ENCODE measurements around the gene UBIAD1.
"Not testable (repeated sequence)": the region's sequence is repeated elsewhere in the genome, so short reads cannot be mapped to it uniquely, and the experiment has no call there.

The UBIAD1 gene

GRCh38 chr1:11291049-11291448, 18.1 kb downstream of the UBIAD1 start:
- Histone ChIP-seq H3K4me3 (ENCODE audit: low read depth in 1 of 2, low read length in 2 of 2) (no peak overlapping the region), H3K79me2 (ENCODE audit: insufficient read depth, low read length) (peaks cover 7% of the 10 kb centered on the region; the same call in 1 of the 2 replicates), H4K20me1 (ENCODE audit: insufficient read depth, low read length) (peaks cover 11% of the 10 kb centered on the region; the same call in 1 of the 2 replicates), H3K9me3 (ENCODE audit: insufficient read depth, low read length, severe bottlenecking) (no peaks in the 10 kb centered on the region), H2AFZ (ENCODE audit: low read depth, low read length) (no peak overlapping the region), H3K36me3 (ENCODE audit: insufficient read depth, low read length) (peaks cover 72% of the 10 kb centered on the region), H3K27me3 (ENCODE audit: insufficient read depth, low read length, poor library complexity) (no peaks in the 10 kb centered on the region), H3K4me2 (ENCODE audit: insufficient read depth, low read length) (no peak overlapping the region), H3K4me1 (ENCODE audit: insufficient read depth, low read length) (no peaks in the 10 kb centered on the region), H3K27ac (ENCODE audit: low read length) (no peak overlapping the region), H3K9ac (ENCODE audit: low read depth, low read length) (no peak overlapping the region)
- TF ChIP-seq EZH2 (IDR thresholded peaks at IDR 0.05; ENCODE audit: borderline replicate concordance, low read depth, low read length, severe bottlenecking): no peak
- TF ChIP-seq, protein P1, sequence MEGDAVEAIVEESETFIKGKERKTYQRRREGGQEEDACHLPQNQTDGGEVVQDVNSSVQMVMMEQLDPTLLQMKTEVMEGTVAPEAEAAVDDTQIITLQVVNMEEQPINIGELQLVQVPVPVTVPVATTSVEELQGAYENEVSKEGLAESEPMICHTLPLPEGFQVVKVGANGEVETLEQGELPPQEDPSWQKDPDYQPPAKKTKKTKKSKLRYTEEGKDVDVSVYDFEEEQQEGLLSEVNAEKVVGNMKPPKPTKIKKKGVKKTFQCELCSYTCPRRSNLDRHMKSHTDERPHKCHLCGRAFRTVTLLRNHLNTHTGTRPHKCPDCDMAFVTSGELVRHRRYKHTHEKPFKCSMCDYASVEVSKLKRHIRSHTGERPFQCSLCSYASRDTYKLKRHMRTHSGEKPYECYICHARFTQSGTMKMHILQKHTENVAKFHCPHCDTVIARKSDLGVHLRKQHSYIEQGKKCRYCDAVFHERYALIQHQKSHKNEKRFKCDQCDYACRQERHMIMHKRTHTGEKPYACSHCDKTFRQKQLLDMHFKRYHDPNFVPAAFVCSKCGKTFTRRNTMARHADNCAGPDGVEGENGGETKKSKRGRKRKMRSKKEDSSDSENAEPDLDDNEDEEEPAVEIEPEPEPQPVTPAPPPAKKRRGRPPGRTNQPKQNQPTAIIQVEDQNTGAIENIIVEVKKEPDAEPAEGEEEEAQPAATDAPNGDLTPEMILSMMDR (IDR thresholded peaks at IDR 0.05; ENCODE audit: borderline replicate concordance, extremely low read depth, low read length, poor library complexity, severe bottlenecking): no peak
- ATAC-seq (ENCODE audit: insufficient read depth, low read depth) (no peak), DNase-seq (no peak)

DNA sequence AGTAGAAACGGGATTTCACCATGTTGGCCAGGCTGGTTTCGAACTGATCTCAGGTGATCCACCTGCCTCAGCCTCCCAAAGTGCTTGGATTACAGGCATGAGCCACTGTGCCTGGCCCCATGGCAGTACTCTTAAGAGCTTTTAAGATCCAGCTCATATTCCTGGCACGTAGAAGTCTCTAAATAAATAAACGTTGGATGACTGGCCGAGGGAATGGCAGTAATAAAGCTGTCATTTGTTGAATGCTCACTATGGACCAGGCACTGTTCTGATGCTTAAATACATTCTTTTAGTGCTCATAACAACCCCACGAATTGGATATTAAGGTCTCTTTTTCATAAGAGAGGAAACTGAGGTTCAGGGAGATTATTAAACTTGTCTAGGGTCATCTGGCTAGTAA, 20.9 kb downstream of the UBIAD1 start:
- Histone ChIP-seq H3K27me3 (ENCODE audit: insufficient read depth, low read length, poor library complexity) (no peaks in the 10 kb centered on the region), H4K20me1 (ENCODE audit: insufficient read depth, low read length) (peaks cover 6% of the 10 kb centered on the region; the same call in 1 of the 2 replicates), H3K4me1 (ENCODE audit: insufficient read depth, low read length) (no peaks in the 10 kb centered on the region), H3K36me3 (ENCODE audit: insufficient read depth, low read length) (peaks cover 50% of the 10 kb centered on the region), H3K4me2 (ENCODE audit: insufficient read depth, low read length) (no peak overlapping the region), H2AFZ (ENCODE audit: low read depth, low read length) (no peak overlapping the region), H3K9ac (ENCODE audit: low read depth, low read length) (no peak overlapping the region), H3K79me2 (ENCODE audit: insufficient read depth, low read length) (no peaks in the 10 kb centered on the region), H3K9me3 (ENCODE audit: insufficient read depth, low read length, severe bottlenecking) (no peaks in the 10 kb centered on the region), H3K4me3 (ENCODE audit: low read depth in 1 of 2, low read length in 2 of 2) (no peak overlapping the region), H3K27ac (ENCODE audit: low read length) (no peak overlapping the region)
- ATAC-seq (ENCODE audit: insufficient read depth, low read depth): no peak
- no peak for DNase-seq
- TF ChIP-seq, protein P1 (IDR thresholded peaks at IDR 0.05; ENCODE audit: borderline replicate concordance, extremely low read depth, low read length, poor library complexity, severe bottlenecking): no peak
- TF ChIP-seq EZH2 (IDR thresholded peaks at IDR 0.05; ENCODE audit: borderline replicate concordance, low read depth, low read length, severe bottlenecking): no peak

DNA sequence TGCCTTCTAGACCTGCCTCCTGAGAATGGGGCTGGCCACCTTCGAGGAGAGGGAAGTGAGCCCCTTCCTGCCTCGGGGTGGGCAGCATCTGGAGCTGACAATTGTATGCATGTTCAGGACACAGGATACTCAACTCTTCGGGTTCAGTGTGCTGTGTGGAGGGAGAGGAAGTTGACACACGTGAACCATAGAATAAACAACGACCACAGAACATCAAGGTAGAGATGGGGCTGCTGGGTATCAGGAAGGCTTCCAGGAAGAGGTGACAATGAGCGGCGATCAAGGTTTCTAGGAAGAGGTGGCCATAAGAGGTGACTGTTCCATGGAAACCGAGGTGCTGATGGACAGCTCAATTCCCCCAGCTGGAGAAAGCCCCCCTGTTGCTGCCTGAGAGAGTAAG, 22.0 kb downstream of the UBIAD1 start:
- H3K27me3 ChIP-seq (ENCODE audit: insufficient read depth, low read length, poor library complexity): no peaks in the 10 kb centered on the region
- no peak overlapping the region for H2AFZ ChIP-seq (ENCODE audit: low read depth, low read length)
- H3K9me3 ChIP-seq (ENCODE audit: insufficient read depth, low read length, severe bottlenecking): no peaks in the 10 kb centered on the region
- ATAC-seq (ENCODE audit: insufficient read depth, low read depth) (no peak), DNase-seq (no peak)
- peaks cover 47% of the 10 kb centered on the region for H3K36me3 ChIP-seq (ENCODE audit: insufficient read depth, low read length)
- no peak overlapping the region for H3K4me3 ChIP-seq (ENCODE audit: low read depth in 1 of 2, low read length in 2 of 2)
- no peak overlapping the region for H3K27ac ChIP-seq (ENCODE audit: low read length)
- no peaks in the 10 kb centered on the region for H3K4me1 ChIP-seq (ENCODE audit: insufficient read depth, low read length)
- H3K4me2 ChIP-seq (ENCODE audit: insufficient read depth, low read length): no peak overlapping the region
- TF ChIP-seq EZH2 (IDR thresholded peaks at IDR 0.05; ENCODE audit: borderline replicate concordance, low read depth, low read length, severe bottlenecking): no peak
- TF ChIP-seq, protein P1 (IDR thresholded peaks at IDR 0.05; ENCODE audit: borderline replicate concordance, extremely low read depth, low read length, poor library complexity, severe bottlenecking): no peak
- H3K79me2 ChIP-seq (ENCODE audit: insufficient read depth, low read length): no peaks in the 10 kb centered on the region
- peaks cover 6% of the 10 kb centered on the region; the same call in 1 of the 2 replicates for H4K20me1 ChIP-seq (ENCODE audit: insufficient read depth, low read length)
- no peak overlapping the region for H3K9ac ChIP-seq (ENCODE audit: low read depth, low read length)

DNA sequence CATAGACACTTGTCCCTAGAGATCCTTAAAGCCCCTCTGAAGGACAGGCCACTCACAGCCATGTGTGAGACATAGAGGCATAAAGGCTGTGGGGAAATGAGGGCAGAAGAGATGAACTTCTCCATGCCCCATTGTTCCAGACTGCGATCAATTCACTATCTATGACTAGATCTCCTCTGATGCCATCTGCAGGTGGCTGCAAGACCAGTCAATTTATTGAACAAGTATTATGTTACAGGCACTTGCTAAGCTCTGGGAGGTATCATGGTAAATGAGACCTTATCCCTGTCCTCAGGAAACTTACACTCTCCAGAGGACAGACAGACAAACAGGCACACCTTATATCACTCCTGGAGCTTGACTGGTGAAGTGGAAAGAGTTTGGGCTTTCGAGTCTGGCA, 22.9 kb downstream of the UBIAD1 start:
- H3K4me3 ChIP-seq (ENCODE audit: low read depth in 1 of 2, low read length in 2 of 2): no peak overlapping the region
- H3K9me3 ChIP-seq (ENCODE audit: insufficient read depth, low read length, severe bottlenecking): no peaks in the 10 kb centered on the region
- H3K79me2 ChIP-seq (ENCODE audit: insufficient read depth, low read length): no peaks in the 10 kb centered on the region
- DNase-seq (no peak), ATAC-seq (ENCODE audit: insufficient read depth, low read depth) (no peak)
- no peak overlapping the region for H3K4me2 ChIP-seq (ENCODE audit: insufficient read depth, low read length)
- H3K9ac ChIP-seq (ENCODE audit: low read depth, low read length): no peak overlapping the region
- no peaks in the 10 kb centered on the region for H3K27me3 ChIP-seq (ENCODE audit: insufficient read depth, low read length, poor library complexity)
- no peak overlapping the region for H3K27ac ChIP-seq (ENCODE audit: low read length)
- H2AFZ ChIP-seq (ENCODE audit: low read depth, low read length): no peak overlapping the region
- H3K4me1 ChIP-seq (ENCODE audit: insufficient read depth, low read length): no peaks in the 10 kb centered on the region
- TF ChIP-seq EZH2 (IDR thresholded peaks at IDR 0.05; ENCODE audit: borderline replicate concordance, low read depth, low read length, severe bottlenecking): no peak
- TF ChIP-seq, protein P1 (IDR thresholded peaks at IDR 0.05; ENCODE audit: borderline replicate concordance, extremely low read depth, low read length, poor library complexity, severe bottlenecking): no peak
- H3K36me3 ChIP-seq (ENCODE audit: insufficient read depth, low read length): peaks cover 41% of the 10 kb centered on the region
- H4K20me1 ChIP-seq (ENCODE audit: insufficient read depth, low read length): peaks cover 6% of the 10 kb centered on the region; the same call in 1 of the 2 replicates

DNA sequence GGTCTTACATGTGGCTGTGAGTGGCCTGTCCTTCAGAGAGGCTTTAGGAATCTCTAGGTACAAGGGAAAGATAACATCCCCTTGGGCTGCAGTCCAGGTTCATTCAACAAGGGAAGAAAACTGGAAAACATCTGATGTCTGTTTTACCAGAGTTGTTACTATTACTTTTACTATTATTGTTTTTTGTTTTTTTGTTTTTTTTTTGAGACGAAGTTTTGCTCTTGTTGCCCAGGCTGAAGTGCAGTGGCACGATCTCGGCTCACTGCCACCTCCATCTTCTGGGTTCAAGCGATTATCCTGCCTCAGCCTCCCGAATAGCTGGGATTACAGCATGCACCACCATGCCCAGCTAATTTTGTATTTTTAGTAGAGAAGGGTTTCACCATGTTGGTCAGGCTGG, 24.8 kb downstream of the UBIAD1 start:
- not testable (repeated sequence) for H3K9ac ChIP-seq (ENCODE audit: low read depth, low read length); H4K20me1 ChIP-seq (ENCODE audit: insufficient read depth, low read length); H3K4me1 ChIP-seq (ENCODE audit: insufficient read depth, low read length); H3K9me3 ChIP-seq (ENCODE audit: insufficient read depth, low read length, severe bottlenecking); H3K4me3 ChIP-seq (ENCODE audit: low read depth in 1 of 2, low read length in 2 of 2); ATAC-seq (ENCODE audit: insufficient read depth, low read depth); H3K4me2 ChIP-seq (ENCODE audit: insufficient read depth, low read length); H3K27ac ChIP-seq (ENCODE audit: low read length); H3K27me3 ChIP-seq (ENCODE audit: insufficient read depth, low read length, poor library complexity); H2AFZ ChIP-seq (ENCODE audit: low read depth, low read length); H3K79me2 ChIP-seq (ENCODE audit: insufficient read depth, low read length); DNase-seq
- H3K36me3 ChIP-seq (ENCODE audit: insufficient read depth, low read length): peaks cover 30% of the 10 kb centered on the region

Data from DND-41 (cell line).